Measurements from ENCODE around the gene RTEL1.
"Not testable (repeated sequence)": the region's sequence is repeated elsewhere in the genome, so short reads cannot be mapped to it uniquely, and the experiment has no call there.

The RTEL1 gene

GRCh38 chr20:63627751-63628245 lies 30.3 kb upstream of the RTEL1 start:
- FAIRE-seq: no peak

- FAIRE-seq: no peak
Measured at GRCh38 chr20:63628246-63628975, 29.7 kb upstream of the RTEL1 start.

GRCh38 chr20:63630956-63631355 lies 27.2 kb upstream of the RTEL1 start:
- FAIRE-seq: not testable (repeated sequence)

- not testable (repeated sequence) for FAIRE-seq
Measured at GRCh38 chr20:63631426-63631825, 26.7 kb upstream of the RTEL1 start.

- FAIRE-seq: no peak
Measured at GRCh38 chr20:63633732-63634131, 24.4 kb upstream of the RTEL1 start.

GRCh38 chr20:63635431-63636141 lies 22.5 kb upstream of the RTEL1 start:
- no peak for FAIRE-seq

- FAIRE-seq: no peak
Measured at GRCh38 chr20:63636752-63637628, 21.1 kb upstream of the RTEL1 start.

GRCh38 chr20:63639093-63639975 lies 18.8 kb upstream of the RTEL1 start:
- no peak for FAIRE-seq

GRCh38 chr20:63640086-63640485 lies 18.0 kb upstream of the RTEL1 start:
- FAIRE-seq: no peak

GRCh38 chr20:63640686-63641085 lies 17.4 kb upstream of the RTEL1 start:
- FAIRE-seq: not testable (repeated sequence)

GRCh38 chr20:63641146-63641791 lies 16.8 kb upstream of the RTEL1 start:
- no peak for FAIRE-seq

GRCh38 chr20:63641792-63642523 lies 16.2 kb upstream of the RTEL1 start:
- no peak for FAIRE-seq

GRCh38 chr20:63642527-63643247 lies 15.4 kb upstream of the RTEL1 start:
- no peak for FAIRE-seq

- no peak for FAIRE-seq
Measured at GRCh38 chr20:63643499-63643898, 14.6 kb upstream of the RTEL1 start.

- FAIRE-seq: no peak
Measured at GRCh38 chr20:63643946-63644345, 14.2 kb upstream of the RTEL1 start.

GRCh38 chr20:63645218-63645617 lies 12.9 kb upstream of the RTEL1 start:
- no peak for FAIRE-seq

- FAIRE-seq: no peak
Measured at GRCh38 chr20:63648190-63648589, 9.9 kb upstream of the RTEL1 start.

GRCh38 chr20:63648895-63649589 lies 9.1 kb upstream of the RTEL1 start:
- no peak for FAIRE-seq

- FAIRE-seq: not testable (repeated sequence)
Measured at GRCh38 chr20:63650486-63650885, 7.6 kb upstream of the RTEL1 start.

- FAIRE-seq: no peak
Measured at GRCh38 chr20:63651942-63652191, 6.2 kb upstream of the RTEL1 start.

All from TTC549 (cell line).